Anterior cingulate cortex (tissue), 58 donors: ENCODE measurements around the gene TMEM17.

Experiments
- DNase-seq, 58 donors: peaks; one replicate each; lab custom pipeline; 2025; lab: John Stamatoyannopoulos, UW

TMEM17 gene

DNA sequence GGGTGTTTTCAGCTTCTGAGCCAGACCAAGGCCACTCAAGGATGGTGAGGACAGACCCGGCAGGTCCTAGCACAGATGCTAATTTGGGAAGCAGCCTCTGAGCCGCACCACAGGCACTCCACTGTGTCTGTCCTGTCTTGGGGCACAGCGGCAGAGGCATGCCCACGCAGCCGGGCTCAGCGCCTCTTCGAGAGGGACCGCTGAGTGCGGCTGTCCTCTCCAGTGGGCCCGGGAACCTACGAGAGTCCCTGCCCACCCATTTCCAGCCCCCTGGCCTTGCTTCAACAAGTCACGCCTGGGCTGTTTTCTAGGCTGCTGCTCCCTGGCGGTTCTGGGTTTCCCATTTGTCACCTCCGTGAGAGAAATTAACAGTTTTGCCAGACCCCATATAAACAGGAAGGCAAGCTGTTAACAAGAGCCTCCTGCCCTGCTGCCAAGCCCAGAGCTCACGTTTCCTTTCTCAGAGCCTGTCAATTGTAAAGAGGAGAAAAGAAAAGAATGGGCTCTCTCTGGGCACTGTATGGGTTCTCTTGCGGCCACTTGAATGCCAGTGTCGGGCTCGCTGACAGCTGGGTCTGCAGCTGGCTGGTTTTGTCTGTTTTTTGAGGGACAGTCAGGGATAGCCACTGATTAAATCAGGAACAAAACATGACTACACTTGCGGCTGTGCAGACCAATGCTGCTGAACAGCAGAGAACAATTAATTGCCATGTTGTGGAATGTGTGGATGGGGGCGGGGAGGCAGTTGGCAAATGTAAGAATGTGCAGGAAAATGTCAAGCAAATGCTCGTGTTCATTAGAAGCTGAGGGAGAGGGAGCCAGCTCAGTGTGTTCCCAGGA lies 30.6 kb downstream of the TMEM17 start:
- peak in 42 of 58 donors; percentile 12 to 83 (median 46) for DNase-seq

DNA sequence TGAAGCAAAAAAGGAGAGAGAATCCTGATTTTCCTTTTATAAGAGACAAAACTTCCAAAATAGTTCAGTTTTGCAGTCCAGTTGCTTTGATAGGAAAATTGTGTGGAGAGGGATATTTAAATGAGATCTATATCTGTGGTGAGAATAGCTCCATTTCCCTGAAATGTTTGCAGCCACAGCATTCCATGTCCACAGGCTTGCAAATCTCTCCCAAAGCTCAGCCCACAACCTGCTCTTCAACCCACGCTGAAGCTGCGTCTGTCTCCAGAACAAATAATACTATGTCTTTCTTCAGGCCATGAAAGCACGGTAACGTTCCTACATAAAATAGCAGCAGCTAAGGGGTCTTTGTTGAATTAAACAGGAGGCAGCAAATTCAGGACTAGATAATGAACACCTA lies 31.8 kb downstream of the TMEM17 start:
- peak in 12 of 58 donors; percentile 6 to 69 (median 19) for DNase-seq

DNA sequence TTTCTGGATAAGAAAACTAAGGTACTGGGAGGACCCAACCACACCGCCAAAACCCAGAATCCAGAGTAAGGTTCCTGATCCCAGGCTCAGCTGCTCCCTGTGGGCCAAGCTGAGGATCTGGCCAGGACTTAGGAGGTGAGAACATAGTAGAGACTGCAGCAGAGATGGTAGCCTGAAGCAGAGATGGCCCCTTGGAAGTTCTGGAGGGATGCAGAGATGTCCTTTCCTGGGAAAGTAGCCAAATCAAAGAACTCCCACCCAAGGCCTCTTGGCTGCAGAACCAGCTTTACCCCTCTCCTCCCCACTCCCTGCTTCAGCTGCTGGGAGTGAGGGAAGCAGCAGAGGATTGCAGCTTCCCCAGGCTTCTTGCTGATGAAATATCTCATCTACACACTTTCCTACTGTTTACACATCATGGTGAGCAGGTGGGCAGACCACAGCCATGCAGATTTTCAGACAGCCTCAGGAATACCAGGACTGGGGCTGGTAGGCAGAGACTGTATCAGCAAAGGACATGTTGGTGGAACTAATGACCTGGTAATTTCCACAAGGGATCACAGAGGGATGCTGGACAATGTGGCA lies 32.7 kb downstream of the TMEM17 start:
- no peak for DNase-seq

DNA sequence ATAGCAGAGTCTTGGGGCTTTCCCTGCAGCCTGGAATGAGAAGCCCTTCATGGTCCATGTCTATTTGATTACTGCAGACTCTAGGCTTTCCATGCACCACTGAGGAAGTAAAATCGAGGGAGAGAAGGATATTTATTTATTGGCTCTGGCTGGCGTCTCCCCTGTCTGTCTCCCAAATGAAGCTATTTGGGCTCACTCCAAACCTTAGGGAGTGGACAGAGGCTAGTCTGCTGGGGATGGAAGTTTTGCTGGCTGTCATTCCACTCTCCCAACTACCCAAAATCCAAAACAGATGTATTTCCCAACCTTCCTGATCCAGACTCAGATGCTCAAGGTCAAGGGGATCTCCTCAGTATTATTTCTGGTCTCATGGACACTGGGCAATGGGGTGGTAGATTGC lies 33.7 kb downstream of the TMEM17 start:
- no peak for DNase-seq

DNA sequence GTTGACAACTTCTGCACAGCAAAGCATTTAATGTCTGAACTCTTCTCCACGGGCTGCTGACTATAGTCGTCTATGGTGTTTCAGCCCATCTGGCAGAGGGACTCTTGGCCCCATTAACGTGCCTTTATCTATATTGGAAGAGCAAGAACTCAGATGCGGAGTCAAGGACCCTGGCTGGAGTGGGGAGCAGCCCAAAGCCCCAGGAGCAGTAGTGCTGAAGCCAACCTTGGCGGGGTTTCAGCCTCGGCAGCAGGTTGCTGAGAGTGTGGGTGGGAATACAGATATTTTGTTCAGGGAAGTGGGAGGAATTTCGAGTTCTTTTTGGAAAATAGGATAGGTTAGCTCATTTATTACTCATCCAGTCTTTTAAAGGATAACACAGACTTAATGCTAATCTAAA lies 34.2 kb downstream of the TMEM17 start:
- DNase-seq, result peak in 24 of 58 donors; percentile 13 to 67 (median 34)

DNA sequence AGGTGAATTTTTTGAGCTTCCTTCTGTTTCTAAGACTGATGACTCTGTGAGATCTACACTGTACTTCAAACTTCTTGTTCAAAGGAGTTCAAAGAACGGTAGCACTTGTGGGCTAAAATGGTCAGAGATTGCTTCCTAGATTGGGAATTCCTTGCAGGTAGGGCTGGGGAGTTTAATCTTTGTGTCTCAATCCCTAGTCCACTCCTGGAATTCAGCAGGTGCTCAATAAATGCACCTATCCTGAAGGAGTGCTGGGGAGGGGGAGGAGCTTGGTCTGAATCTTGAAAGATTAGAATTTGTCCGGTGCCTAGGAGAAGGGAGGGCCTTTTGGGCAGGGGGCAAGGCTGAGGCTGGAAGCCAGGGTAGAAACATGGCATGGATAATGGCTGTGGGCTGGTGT lies 34.6 kb downstream of the TMEM17 start:
- DNase-seq, result no peak

DNA sequence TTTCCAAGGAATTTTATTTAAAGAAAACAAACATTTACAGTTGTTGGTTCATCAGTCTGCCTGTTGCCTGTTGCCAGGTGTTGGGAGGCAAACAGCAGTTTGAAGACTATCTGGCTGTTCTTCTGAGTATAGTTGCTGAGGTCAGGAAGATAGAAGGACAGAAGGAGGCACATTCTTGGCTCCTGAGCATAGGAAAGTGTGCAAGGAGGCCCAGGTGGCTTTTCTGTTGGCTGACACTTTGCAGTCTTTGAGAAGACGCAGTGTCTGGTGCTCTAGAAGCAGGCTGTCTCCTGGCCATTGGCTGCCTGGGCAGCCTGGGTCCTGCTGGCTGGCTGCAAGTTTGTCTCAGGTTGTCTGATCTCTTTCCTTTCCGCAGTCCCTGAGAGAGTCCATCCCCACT lies 36.4 kb downstream of the TMEM17 start:
- no peak for DNase-seq

DNA sequence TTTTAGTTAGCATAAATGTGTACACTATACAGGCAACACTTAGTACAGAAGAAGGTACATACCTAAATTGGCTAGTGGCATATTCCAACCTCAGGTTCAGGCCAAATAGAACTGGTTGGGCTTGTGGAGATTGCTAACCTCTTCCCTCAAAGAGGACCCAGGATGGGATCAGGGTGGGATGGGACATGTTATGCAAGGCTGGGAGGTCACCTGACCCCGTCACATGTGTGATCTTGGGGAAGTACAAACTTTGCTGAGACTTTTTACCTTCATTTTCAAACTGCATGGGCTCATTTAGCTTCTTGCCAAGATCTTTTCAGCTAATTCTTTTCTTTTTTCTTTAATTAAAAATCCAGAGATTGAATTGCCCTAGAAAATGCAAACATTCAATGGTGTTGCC lies 36.9 kb downstream of the TMEM17 start:
- no peak for DNase-seq

DNA sequence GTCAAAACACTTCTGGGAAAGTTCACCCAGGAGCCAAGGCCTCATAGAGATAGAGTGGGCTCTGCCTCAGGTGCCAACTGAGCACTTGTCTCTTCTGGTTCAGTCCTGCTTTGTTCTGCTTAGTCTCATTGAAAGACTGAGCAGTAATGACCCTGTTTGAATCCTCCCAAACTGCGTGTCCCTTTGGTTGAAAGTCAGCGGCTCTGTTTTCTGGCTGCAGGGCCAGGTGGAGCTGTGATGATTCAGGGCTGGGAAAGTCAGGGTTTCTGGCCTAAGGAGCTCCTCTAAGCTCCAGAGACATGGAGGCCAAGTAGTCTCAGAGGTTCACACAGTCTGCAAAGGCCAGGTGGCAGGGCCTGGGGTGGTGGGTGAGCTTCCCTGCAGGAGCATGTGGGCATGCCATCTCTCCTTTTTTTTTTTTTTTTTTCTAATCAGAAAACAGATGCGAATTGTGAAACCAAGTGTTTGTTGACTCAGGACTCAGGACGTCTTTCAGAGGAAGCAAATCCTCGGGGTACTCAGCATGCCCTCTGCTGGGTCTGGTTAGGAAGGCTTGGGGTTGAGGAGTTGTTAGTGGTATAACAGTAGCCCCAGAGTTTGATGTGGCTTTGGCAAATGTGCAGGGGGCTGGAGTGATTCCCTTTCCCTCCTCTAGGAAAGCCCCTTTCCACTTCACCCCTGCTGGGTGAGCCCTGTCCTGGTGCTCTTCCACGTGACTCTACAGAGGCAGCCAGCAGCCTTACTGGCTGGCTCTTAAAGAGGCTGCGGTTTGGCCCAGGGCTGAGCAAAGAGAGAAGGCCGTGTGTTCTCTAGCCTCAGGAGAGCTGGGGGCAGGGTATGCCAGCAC lies 38.3 kb downstream of the TMEM17 start:
- no peak for DNase-seq

DNA sequence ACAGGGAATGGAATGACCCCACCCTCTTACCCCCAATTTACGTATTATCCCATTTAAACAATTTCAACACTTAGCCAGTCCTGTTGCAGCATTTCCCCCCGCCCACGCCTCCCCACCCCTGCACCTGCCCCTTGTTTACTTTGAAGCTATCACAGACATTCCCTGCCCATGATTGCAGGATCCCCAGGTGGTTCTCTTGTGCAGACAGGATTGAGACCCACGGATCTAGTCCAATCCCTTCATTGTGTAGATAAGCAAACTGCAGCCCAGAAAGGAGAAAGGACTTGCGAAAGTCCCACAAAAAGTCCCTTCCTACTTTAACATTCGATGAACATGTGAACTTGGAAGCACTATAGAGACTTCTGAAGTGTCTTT lies 38.9 kb downstream of the TMEM17 start:
- no peak for DNase-seq

DNA sequence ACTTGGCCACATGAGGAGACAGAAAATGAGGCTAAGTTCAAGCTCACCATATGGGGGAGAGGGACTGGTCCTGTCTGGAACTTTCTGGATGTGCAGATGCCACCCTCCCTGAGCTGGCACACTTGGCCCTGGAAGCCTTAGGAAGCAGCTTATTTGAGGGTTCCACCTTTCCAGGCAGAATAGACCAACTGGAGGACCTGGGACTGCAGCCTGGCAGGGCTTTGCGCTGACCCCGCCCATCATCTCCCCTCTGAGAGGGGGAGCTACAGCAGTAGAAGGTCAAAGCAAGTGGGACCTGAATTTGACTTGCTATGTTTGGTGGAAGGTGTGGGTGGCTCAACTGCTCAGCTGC lies 39.5 kb downstream of the TMEM17 start:
- DNase-seq, result peak in 1 of 58 donors; percentile 45

DNA sequence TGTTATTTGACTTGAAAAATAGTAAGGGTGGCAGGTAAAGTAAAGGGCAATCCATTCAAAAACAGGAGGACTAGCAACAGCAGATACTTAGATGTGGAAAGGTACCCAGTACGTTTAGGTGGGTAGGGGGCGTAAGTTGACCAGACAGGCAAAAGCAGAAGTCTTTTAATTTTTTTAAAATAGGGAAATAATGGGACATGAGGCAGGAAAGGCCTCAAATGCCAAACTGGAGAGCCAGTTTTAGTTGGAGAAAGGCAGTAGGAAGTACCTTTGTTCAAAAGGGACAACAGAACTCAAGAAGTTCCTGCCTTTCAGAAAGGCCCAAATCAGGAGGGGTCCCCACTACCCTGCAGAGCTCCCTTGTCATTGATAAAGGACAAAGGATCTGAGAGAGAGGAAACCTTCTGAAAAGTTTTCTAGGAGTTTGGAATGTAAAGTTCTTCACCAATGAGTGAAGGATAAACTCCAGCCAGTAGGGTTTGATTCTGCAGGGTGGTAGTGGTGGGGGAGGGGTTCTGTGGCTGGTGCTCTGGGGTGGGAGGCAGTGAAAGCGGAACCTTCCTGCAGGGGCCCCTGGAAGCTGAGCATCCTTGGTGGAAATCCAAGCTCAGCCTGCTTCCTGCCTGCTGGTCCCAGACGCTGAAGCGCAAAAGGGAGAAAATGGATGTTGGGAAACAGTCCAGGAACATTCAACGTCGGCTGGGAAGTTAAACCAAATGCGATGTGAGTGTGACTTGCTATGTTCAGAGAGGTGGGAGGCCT lies 40.1 kb downstream of the TMEM17 start:
- DNase-seq, result peak in 9 of 58 donors; percentile 4 to 45 (median 18)

DNA sequence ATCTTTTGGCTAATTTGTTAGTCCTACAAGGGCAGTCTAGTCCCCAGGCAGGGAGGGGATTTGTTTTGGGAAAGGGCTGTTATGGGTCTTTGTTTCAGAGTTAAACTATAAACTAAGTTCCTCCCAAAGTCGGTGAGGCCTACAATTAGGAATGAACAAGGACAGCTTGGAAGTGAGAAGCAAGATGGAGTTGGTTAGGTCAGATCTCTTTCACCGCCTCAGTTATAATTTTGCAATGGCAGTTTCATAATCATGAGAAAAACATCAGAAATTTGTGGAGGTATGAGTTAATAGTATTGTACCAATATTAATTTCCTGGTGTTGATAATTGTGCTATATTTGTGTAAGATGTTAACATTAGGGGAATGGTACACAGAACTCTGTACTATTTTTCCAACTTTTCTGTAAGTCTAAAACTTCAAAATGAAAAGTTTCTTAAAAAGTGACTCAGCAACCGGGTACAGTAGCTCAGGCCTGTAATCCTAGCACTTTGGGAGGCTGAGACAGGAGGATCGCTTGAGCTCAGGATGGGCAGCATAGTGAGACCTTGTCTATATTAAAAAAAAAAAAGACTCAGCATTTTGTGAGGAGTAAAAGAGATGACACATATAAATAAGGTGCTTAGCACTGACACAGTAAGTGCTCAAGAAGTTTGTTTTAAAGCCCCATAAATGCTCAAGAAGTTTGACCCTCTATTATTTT lies 40.8 kb downstream of the TMEM17 start:
- no peak for DNase-seq

DNA sequence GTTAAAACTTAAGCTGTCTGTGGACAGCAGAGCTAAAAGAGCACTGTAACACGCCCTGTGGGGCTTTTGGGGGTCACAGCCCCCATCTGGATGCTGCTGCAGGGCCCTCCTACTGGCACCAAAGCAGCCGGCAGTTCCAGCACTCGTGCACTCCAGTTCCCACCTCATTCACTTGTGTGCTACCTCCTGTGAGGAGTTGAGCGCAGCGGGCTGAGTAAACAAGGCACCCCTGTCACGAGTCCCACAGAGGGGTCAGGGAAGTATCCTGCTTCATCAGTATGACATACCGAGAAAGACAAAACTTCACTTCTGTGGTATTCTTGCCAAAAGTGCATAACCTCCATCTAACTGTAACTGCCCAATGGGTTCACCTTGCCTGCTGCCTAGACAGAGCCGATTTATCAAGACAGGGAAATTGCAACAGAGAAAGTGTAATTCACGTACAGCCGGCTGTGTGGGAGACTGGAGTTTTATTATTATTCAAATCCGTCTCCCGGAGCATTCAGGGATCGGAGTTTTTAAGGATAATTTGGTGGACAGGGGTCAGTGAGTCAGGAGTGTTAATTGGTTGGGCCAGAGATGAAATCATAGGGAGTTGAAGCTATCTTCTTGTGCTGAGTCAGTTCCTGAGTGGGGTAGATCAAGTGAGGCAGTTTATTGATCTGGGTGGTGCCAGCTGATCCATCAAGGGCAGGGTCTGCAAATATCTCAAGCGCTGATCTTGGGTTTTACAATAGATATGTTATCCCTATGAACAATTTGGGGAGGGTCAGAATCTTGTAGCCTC lies 41.6 kb downstream of the TMEM17 start:
- no peak for DNase-seq

DNA sequence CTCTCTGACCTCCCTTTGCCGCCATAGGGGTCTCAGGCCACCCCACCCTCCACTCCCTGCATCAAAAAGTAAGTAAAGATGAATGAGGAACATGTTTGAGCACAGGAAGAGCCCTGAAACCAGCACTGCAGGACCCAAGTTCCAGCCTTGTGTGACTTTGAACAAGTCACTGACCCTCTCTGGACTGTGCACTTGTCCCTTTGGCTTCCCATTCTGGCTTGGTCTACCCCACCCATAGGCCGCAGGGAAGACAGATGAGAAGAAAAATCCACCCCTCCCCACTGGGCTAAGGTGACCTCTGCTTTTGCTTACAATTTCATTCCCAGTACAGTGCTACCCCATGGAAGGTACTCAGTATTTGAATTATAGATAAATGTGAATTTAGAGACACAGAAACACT lies 43.8 kb downstream of the TMEM17 start:
- DNase-seq, result no peak

DNA sequence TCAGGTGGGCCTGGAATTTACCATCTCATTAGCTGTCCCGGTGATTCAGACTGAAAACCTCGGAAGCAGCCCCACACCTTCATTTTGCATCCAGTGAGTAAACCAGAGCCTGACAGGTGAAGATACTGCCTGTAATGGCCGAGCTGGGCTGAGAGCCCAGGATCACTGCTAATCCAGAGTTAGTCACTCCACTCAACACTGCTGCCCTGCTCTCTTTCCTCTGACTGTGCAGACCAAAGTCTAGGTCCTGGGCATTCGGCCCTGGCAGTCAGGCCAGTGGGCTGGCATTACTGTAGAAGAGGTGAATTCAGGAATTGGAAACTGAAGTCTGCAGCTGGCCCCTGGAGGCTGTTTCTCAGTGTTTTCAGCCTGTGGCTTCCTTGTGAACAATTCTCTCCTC lies 44.3 kb downstream of the TMEM17 start:
- DNase-seq, result peak in 25 of 58 donors; percentile 5 to 57 (median 24)

DNA sequence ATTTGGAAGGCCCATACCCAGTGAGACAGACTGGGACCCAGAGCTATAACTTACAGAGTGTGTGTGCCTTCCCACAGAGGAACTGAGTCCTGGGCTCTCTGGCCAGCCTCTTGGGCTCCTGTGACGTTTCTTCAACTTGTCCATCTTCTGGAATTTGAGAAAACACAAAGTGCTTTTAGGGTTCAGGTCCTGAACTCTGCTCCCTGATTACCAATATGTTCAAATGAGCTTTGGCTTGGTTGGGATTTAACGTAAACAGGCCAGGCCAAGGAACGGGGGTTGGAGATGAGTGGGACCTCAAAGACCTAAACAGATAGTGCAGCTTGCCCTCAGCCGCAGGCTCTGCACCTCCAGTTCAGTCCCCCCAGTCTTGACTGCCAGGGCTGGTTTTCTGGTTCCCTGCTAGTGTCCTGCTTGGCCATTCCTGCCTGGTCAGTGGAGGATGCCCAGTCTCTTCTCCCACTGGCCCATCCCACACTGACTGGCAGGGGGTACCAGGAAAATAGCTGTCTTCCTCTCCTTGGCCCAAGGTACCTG lies 44.9 kb downstream of the TMEM17 start:
- no peak for DNase-seq

DNA sequence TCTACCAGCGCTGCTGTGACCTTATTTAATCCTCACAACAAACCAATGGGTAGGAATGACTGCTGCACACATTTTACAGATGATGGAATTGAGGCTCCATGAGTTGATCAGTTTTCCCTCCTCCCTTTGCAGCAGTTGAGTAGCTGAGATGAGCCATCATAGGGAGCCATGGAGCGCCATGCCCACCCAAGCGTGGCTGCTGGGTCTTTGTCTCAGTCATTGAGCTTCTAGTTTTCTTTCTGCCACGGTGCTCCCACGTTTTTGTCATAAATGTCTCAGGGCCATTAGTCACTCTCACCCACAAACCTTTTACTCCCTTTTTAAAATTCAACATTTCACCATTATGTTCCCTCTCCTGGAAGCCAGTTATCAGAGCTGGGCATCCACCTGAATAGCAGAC lies 45.8 kb downstream of the TMEM17 start:
- DNase-seq, result no peak

DNA sequence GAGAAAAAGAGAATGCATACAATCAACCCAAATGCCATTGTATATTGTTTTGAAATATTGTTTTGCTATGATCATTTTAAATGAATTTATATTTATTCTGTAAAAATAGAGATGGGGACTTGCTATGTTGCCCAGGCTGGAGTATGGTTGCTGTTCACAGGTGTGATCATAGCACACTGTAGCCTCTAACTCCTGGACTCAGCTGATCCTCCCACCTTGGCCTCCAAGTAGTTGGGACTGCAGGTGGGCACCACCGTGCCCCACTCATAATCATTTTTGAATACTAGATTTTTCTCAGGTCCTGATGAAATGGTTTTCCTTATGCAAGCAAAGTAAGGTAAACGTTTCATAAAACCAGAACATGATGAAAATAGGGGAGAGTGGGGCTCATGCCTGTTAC lies 46.3 kb downstream of the TMEM17 start:
- no peak for DNase-seq
